Astrocyte (in vitro differentiated cells and primary cell): Measurements from ENCODE around the gene OR4S1. TPM values are rescaled to one million over a fixed set of nuclear protein-coding genes. Genes with fewer than 3 reads are reported as not detected.
A peak's percentile ranks its signal among the peaks of the same experiment; 100 is the strongest.
"Not testable (repeated sequence)": the region's sequence is repeated elsewhere in the genome, so short reads cannot be mapped to it uniquely, and the experiment has no call there.

Source experiments
- DNase-seq: peaks from one replicate; pipeline ENCODE4 v3.0.0-alpha.2; 2010; ENCODE audit warnings: low read depth
- FAIRE-seq: peaks from 2 replicates; lab custom pipeline; 2011; peaks lifted over from hg19 to GRCh38; lab: Jason Lieb, UNC
- H2AFZ ChIP-seq: 2 replicates; pipeline ENCODE4 v1.6.0; 2012; ENCODE audit warnings: low read depth, low read length, inconsistent platforms
- H3K27ac ChIP-seq: 2 replicates; pipeline ENCODE4 v1.5.1; 2011; ENCODE audit warnings: low read depth, low read length, inconsistent platforms
- H3K27me3 ChIP-seq: 2 replicates; pipeline ENCODE4 v1.6.0; 2011; ENCODE audit warnings: low read length, inconsistent platforms; ENCODE audit not compliant: insufficient read depth
- H3K36me3 ChIP-seq: 2 replicates; pipeline ENCODE4 v1.5.1; 2011; ENCODE audit warnings: low read length, inconsistent platforms; ENCODE audit not compliant: insufficient read depth
- H3K4me1 ChIP-seq: 2 replicates; pipeline ENCODE4 v1.5.1; 2011; ENCODE audit warnings: low read length, inconsistent platforms; ENCODE audit not compliant: insufficient read depth
- H3K4me2 ChIP-seq: 2 replicates; pipeline ENCODE4 v1.6.0; 2012; ENCODE audit warnings: low read length, inconsistent platforms
- H3K4me3 ChIP-seq: 2 replicates; pipeline ENCODE4 v1.5.1; 2011; ENCODE audit warnings: low read depth, mild to moderate bottlenecking, low read length, inconsistent platforms; ENCODE audit not compliant: insufficient read depth
- H3K79me2 ChIP-seq: 2 replicates; pipeline ENCODE4 v1.6.0; 2012; ENCODE audit warnings: mild to moderate bottlenecking, low read length, inconsistent platforms; ENCODE audit not compliant: insufficient read depth
- H3K9ac ChIP-seq: 2 replicates; pipeline ENCODE4 v1.6.0; 2012; ENCODE audit warnings: mild to moderate bottlenecking, low read length, inconsistent platforms
- H3K9me3 ChIP-seq: 2 replicates; pipeline ENCODE4 v1.5.1; 2012; ENCODE audit warnings: low read depth, mild to moderate bottlenecking, low read length, inconsistent platforms; ENCODE audit not compliant: insufficient read depth
- H4K20me1 ChIP-seq: 2 replicates; pipeline ENCODE4 v1.6.0; 2012; ENCODE audit warnings: low read length, inconsistent platforms; ENCODE audit not compliant: insufficient read depth
- H3K27ac Mint-ChIP-seq: one replicate; pipeline ENCODE4 v1.8.0; 2021; ENCODE audit warnings: mild to moderate bottlenecking, mixed read lengths; ENCODE audit not compliant: unreplicated experiment
- H3K27me3 Mint-ChIP-seq: one replicate; pipeline ENCODE4 v1.8.0; 2021; ENCODE audit warnings: low read depth, mixed read lengths; ENCODE audit not compliant: unreplicated experiment
- H3K36me3 Mint-ChIP-seq: one replicate; pipeline ENCODE4 v1.8.0; 2021; ENCODE audit warnings: low read depth, mixed read lengths; ENCODE audit not compliant: unreplicated experiment
- H3K4me1 Mint-ChIP-seq: one replicate; pipeline ENCODE4 v1.8.0; 2021; ENCODE audit warnings: low read depth, mixed read lengths; ENCODE audit not compliant: unreplicated experiment
- H3K4me3 Mint-ChIP-seq: one replicate; pipeline ENCODE4 v1.8.0; 2021; ENCODE audit warnings: mild to moderate bottlenecking, moderate library complexity, mixed read lengths; ENCODE audit not compliant: unreplicated experiment
- H3K9me3 Mint-ChIP-seq: one replicate; pipeline ENCODE4 v1.8.0; 2021; ENCODE audit warnings: mild to moderate bottlenecking, mixed read lengths; ENCODE audit not compliant: unreplicated experiment
- CTCF ChIP-seq: IDR thresholded peaks from 2 replicates; pipeline ENCODE4 v1.5.1; 2011; ENCODE audit warnings: low read depth, mild to moderate bottlenecking, inconsistent platforms, low read length, moderate library complexity; ENCODE audit not compliant: insufficient read depth
- EZH2 ChIP-seq: IDR thresholded peaks from 2 replicates; pipeline ENCODE4 v1.6.1; 2012; ENCODE audit warnings: mild to moderate bottlenecking, low read length, inconsistent platforms; ENCODE audit not compliant: insufficient read depth
- total RNA-seq: library from RNA; stranded (reverse); gene quantifications from 2 replicates; pipeline ENCODE4 v1.2.1, GENCODE V29; 2021

OR4S1 gene
- total RNA-seq, 1 donor from 2014 or later: not detected

GRCh38 chr11:48319813-48320212 lies 13.8 kb downstream of the OR4S1 start:
- not testable (repeated sequence) for H3K36me3 Mint-ChIP-seq, H3K9me3 Mint-ChIP-seq, H3K4me3 ChIP-seq, H3K27me3 ChIP-seq, H3K27ac ChIP-seq, H3K4me2 ChIP-seq, H3K27ac Mint-ChIP-seq, H3K27me3 Mint-ChIP-seq, H3K4me1 ChIP-seq, H4K20me1 ChIP-seq, DNase-seq, H3K4me1 Mint-ChIP-seq, H2AFZ ChIP-seq, H3K36me3 ChIP-seq, H3K9ac ChIP-seq, H3K9me3 ChIP-seq, H3K79me2 ChIP-seq, H3K4me3 Mint-ChIP-seq
- FAIRE-seq: peak; percentile 20

- H3K36me3 Mint-ChIP-seq, H3K9ac ChIP-seq, H3K79me2 ChIP-seq, H3K9me3 ChIP-seq, FAIRE-seq, H3K4me2 ChIP-seq, DNase-seq, H3K4me1 Mint-ChIP-seq, H3K27me3 ChIP-seq, H3K4me3 ChIP-seq, H4K20me1 ChIP-seq, H3K36me3 ChIP-seq, H2AFZ ChIP-seq, H3K27me3 Mint-ChIP-seq, H3K27ac Mint-ChIP-seq, H3K4me1 ChIP-seq, H3K4me3 Mint-ChIP-seq, H3K9me3 Mint-ChIP-seq, H3K27ac ChIP-seq: not testable (repeated sequence)
Observed at GRCh38 chr11:48324620-48325019, 18.6 kb downstream of the OR4S1 start, which contains the start of gene OR4C3. OR4C3 (plus strand) TSS chr11:48324920; CDS start chr11:48325022, 102 bp downstream.

DNA sequence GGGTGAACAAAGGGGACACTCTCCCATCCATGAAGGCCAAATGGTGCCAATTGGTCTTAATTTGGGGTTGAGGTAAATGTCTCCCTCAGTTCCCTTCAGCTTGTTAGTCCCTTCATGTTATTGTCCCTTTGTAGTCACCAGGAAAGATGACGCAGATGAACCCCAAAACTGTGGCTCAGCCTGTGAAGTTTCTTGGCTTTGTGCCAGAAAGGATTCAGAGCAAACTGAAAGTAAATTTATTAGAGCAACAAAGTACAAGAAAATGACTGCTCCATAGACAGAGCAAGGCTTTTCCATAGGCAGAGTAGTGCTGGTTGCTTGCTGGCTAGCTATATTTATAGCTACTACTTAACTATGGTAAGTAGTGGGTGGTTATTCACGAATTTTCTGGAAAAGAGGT lies 35.4 kb downstream of the OR4S1 start:
- H3K4me1 ChIP-seq: no peaks in the 10 kb centered on the region
- Mint-ChIP-seq H3K9me3 (peaks cover 18% of the 10 kb centered on the region), H3K36me3 (no peaks in the 10 kb centered on the region), H3K4me1 (no peaks in the 10 kb centered on the region), H3K4me3 (no peak overlapping the region), H3K27ac (no peak overlapping the region), H3K27me3 (no peaks in the 10 kb centered on the region)
- no peaks in the 10 kb centered on the region for H4K20me1 ChIP-seq
- H3K79me2 ChIP-seq: no peaks in the 10 kb centered on the region
- H3K27ac ChIP-seq: no peak overlapping the region
- H3K4me2 ChIP-seq: no peak overlapping the region
- DNase-seq: no peak
- no peak overlapping the region for H3K9ac ChIP-seq
- no peaks in the 10 kb centered on the region for H3K27me3 ChIP-seq
- peaks cover 3% of the 10 kb centered on the region for H3K9me3 ChIP-seq
- no peak for FAIRE-seq
- H3K36me3 ChIP-seq: no peaks in the 10 kb centered on the region
- no peak overlapping the region for H2AFZ ChIP-seq
- TF ChIP-seq EZH2 (no peak), CTCF (no peak)
- no peak overlapping the region for H3K4me3 ChIP-seq

DNA sequence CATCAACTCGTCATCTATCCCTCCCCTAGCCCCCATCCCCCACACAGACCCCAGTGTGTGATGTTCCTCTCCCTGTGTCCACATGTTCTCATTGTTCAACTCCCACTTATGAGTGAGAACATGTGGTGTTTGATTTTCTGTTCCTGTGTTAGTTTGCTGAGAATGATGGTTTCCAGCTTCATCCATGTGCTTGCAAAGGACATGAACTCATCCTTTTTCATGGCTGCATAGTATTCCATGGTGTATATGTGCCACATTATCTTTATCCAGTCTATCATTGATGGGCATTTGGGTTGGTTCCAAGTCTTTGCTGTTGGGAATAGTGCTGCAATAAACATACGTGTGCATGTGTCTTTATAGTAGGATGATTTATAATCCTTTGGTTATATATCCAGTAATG lies 36.5 kb downstream of the OR4S1 start:
- H3K4me3 Mint-ChIP-seq, H3K4me2 ChIP-seq, H2AFZ ChIP-seq, H3K27ac ChIP-seq, H4K20me1 ChIP-seq, H3K27me3 ChIP-seq, H3K79me2 ChIP-seq, H3K4me3 ChIP-seq, H3K4me1 ChIP-seq, H3K4me1 Mint-ChIP-seq, FAIRE-seq, H3K27me3 Mint-ChIP-seq, H3K9ac ChIP-seq, H3K9me3 ChIP-seq, H3K36me3 Mint-ChIP-seq, DNase-seq, H3K36me3 ChIP-seq, H3K27ac Mint-ChIP-seq: not testable (repeated sequence)
- peaks cover 16% of the 10 kb centered on the region for H3K9me3 Mint-ChIP-seq

- H3K4me3 ChIP-seq, H3K4me1 Mint-ChIP-seq, H3K79me2 ChIP-seq, H3K27ac ChIP-seq, H3K4me2 ChIP-seq, H3K9ac ChIP-seq, H3K4me3 Mint-ChIP-seq, H3K27me3 ChIP-seq, H3K36me3 ChIP-seq, H3K9me3 ChIP-seq, H3K4me1 ChIP-seq, H4K20me1 ChIP-seq, FAIRE-seq, H3K27ac Mint-ChIP-seq, DNase-seq, H2AFZ ChIP-seq, H3K36me3 Mint-ChIP-seq, H3K27me3 Mint-ChIP-seq: not testable (repeated sequence)
- H3K9me3 Mint-ChIP-seq: peaks cover 18% of the 10 kb centered on the region
Observed at GRCh38 chr11:48346286-48346685, 40.3 kb downstream of the OR4S1 start.
